DND-41 (cell line): ENCODE measurements around the gene IMPDH1.

Experiments
- ATAC-seq: fragments of 200-7000 bp; cut with Tn5 transposase; 3 replicates; pipeline ENCODE4 v1.9.1; 2021; ENCODE audit warnings: low read depth; ENCODE audit not compliant: insufficient read depth
- DNase-seq: peaks from one replicate; pipeline ENCODE4 v3.0.0-alpha.2; 2020
- H2AFZ ChIP-seq: 2 replicates; pipeline ENCODE4 v1.6.0; 2012; ENCODE audit warnings: low read depth, low read length
- H3K27ac ChIP-seq: 2 replicates; pipeline ENCODE4 v1.5.1; 2012; ENCODE audit warnings: low read length, inconsistent platforms
- H3K27me3 ChIP-seq: fragments of 200-600 bp; sonication (generic); 2 replicates; pipeline ENCODE4 v1.6.0; 2012; ENCODE audit warnings: low read length, mild to moderate bottlenecking, inconsistent platforms; ENCODE audit not compliant: insufficient read depth, poor library complexity
- H3K36me3 ChIP-seq: 2 replicates; pipeline ENCODE4 v1.5.1; 2012; ENCODE audit warnings: low read length, inconsistent platforms; ENCODE audit not compliant: insufficient read depth
- H3K4me1 ChIP-seq: 2 replicates; pipeline ENCODE4 v1.5.1; 2012; ENCODE audit warnings: mild to moderate bottlenecking, low read length; ENCODE audit not compliant: insufficient read depth
- H3K4me2 ChIP-seq: 2 replicates; pipeline ENCODE4 v1.6.0; 2012; ENCODE audit warnings: mild to moderate bottlenecking, moderate library complexity, low read length, inconsistent platforms; ENCODE audit not compliant: insufficient read depth
- H3K4me3 ChIP-seq, 2 experiments: fragments of 200-600 bp in 1 of 2; shearing (Covaris generic) in 1 of 2; 2 replicates each; pipeline ENCODE4 v1.5.1; 2012 to 2016; ENCODE audit warnings: inconsistent platforms in 2 of 2, low read length in 2 of 2, mild to moderate bottlenecking in 2 of 2, low read depth in 1 of 2, moderate library complexity in 1 of 2
- H3K79me2 ChIP-seq: 2 replicates; pipeline ENCODE4 v1.6.0; 2012; ENCODE audit warnings: low read length, inconsistent platforms; ENCODE audit not compliant: insufficient read depth
- H3K9ac ChIP-seq: 2 replicates; pipeline ENCODE4 v1.6.0; 2012; ENCODE audit warnings: low read depth, mild to moderate bottlenecking, inconsistent platforms, low read length, moderate library complexity
- H3K9me3 ChIP-seq: 2 replicates; pipeline ENCODE4 v1.5.1; 2012; ENCODE audit warnings: low read length, moderate library complexity, mild to moderate bottlenecking, inconsistent platforms; ENCODE audit not compliant: insufficient read depth, severe bottlenecking
- H4K20me1 ChIP-seq: 2 replicates; pipeline ENCODE4 v1.6.0; 2012; ENCODE audit warnings: low read length; ENCODE audit not compliant: insufficient read depth
- EZH2 ChIP-seq: IDR thresholded peaks from 3 replicates; pipeline ENCODE4 v1.6.1; 2012; ENCODE audit warnings: borderline replicate concordance, low read depth, mild to moderate bottlenecking, moderate library complexity, low read length, inconsistent platforms; ENCODE audit not compliant: severe bottlenecking
- TF ChIP-seq, protein P1 (sequence below): IDR thresholded peaks from 2 replicates; pipeline ENCODE4 v1.5.1; 2012; ENCODE audit warnings: borderline replicate concordance, low read length, moderate library complexity, mild to moderate bottlenecking; ENCODE audit not compliant: poor library complexity, severe bottlenecking; ENCODE audit errors: extremely low read depth

IMPDH1 gene

DNA sequence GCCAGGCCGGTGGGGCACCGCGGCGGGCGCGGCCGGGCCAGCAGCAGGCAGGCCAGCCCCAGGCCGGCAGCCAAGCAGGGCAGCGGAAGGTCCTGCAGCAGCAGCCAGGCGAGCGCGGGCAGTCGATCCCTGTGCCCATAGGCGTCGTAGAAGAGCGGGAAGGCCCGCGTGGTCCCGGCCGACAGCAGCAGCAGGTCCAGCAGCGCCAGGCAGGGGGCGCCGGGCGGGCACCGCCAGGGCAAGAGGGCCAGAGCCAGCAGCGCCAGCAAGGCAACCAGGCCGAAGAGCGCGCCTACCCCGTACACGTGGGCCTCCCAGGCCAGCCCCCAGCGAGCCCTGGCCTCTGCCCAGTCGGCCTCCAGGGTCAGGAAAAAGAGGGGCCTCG is 57.6 kb downstream of the IMPDH1 start:
- no peak overlapping the region for H3K4me2 ChIP-seq
- H3K27me3 ChIP-seq, result peaks cover 5% of the 10 kb centered on the region
- H3K4me3 ChIP-seq, result no peak overlapping the region
- H3K36me3 ChIP-seq, result no peaks in the 10 kb centered on the region
- H3K79me2 ChIP-seq, result no peaks in the 10 kb centered on the region
- ATAC-seq (no peak), DNase-seq (no peak)
- no peaks in the 10 kb centered on the region for H3K9me3 ChIP-seq
- H3K9ac ChIP-seq, result no peak overlapping the region
- no peaks in the 10 kb centered on the region for H4K20me1 ChIP-seq
- H3K27ac ChIP-seq, result no peak overlapping the region
- TF ChIP-seq, protein P1, sequence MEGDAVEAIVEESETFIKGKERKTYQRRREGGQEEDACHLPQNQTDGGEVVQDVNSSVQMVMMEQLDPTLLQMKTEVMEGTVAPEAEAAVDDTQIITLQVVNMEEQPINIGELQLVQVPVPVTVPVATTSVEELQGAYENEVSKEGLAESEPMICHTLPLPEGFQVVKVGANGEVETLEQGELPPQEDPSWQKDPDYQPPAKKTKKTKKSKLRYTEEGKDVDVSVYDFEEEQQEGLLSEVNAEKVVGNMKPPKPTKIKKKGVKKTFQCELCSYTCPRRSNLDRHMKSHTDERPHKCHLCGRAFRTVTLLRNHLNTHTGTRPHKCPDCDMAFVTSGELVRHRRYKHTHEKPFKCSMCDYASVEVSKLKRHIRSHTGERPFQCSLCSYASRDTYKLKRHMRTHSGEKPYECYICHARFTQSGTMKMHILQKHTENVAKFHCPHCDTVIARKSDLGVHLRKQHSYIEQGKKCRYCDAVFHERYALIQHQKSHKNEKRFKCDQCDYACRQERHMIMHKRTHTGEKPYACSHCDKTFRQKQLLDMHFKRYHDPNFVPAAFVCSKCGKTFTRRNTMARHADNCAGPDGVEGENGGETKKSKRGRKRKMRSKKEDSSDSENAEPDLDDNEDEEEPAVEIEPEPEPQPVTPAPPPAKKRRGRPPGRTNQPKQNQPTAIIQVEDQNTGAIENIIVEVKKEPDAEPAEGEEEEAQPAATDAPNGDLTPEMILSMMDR, result no peak
- no peak for TF ChIP-seq EZH2
- H3K4me1 ChIP-seq, result no peaks in the 10 kb centered on the region
- no peak overlapping the region for H2AFZ ChIP-seq

DNA sequence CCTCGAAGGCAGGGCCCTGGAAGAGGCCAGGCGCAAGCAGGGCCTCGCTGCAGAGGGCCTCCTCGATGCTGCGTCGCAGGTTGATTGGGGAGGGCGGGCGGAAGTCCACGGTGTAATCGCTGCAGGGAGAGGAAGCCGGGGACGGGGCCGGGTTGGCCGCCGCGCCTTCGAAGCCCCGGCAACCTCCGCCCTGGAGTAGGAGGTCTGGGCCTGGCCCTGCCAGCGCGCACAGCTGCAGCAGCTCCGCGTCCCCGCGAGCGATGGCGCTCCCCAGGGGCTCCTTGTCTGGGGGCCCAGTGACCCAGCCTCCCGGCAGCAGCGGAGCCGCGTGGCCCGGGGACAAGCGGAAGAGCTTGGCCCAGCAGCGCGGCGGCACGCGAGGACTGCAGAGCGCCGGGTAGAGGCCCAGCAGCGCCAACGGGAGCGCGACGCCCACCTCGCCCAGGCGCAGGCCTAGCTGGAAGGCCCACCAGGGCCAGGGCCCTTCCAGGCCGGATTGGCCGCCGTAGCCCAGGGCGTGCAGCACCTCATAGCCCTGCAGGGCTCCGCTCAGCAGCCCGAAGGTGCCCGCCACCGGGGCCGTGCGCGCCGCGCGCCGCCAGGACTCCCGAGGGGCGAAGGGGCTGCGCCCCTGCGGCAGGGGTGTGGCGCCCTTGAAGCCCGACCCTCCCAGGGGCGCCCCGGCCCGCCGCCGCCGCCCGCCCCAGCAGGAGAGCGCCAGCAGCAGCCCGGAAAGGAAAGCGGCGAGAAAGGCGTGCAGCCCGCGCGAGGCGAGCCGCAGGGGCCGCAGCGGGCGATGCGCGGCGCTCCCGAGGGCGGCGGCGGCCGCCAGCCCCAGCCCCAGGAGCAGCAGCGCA is 58.3 kb downstream of the IMPDH1 start:
- H3K4me2 ChIP-seq, result no peak overlapping the region
- TF ChIP-seq EZH2, result no peak
- TF ChIP-seq, protein P1, result no peak
- peaks cover 5% of the 10 kb centered on the region for H3K27me3 ChIP-seq
- H3K4me1 ChIP-seq, result no peaks in the 10 kb centered on the region
- H2AFZ ChIP-seq, result no peak overlapping the region
- H3K9me3 ChIP-seq, result no peaks in the 10 kb centered on the region
- H3K79me2 ChIP-seq, result no peaks in the 10 kb centered on the region
- H3K4me3 ChIP-seq, result no peak overlapping the region
- no peak for ATAC-seq
- no peak overlapping the region for H3K9ac ChIP-seq
- no peaks in the 10 kb centered on the region for H4K20me1 ChIP-seq
- DNase-seq, result no peak
- H3K36me3 ChIP-seq, result no peaks in the 10 kb centered on the region
- H3K27ac ChIP-seq, result no peak overlapping the region

GRCh38 chr7:128350708-128351295 is 59.0 kb downstream of the IMPDH1 start:
- H3K79me2 ChIP-seq, result no peaks in the 10 kb centered on the region
- no peak overlapping the region for H3K4me3 ChIP-seq
- no peak overlapping the region for H3K27ac ChIP-seq
- H3K36me3 ChIP-seq, result no peaks in the 10 kb centered on the region
- H3K9me3 ChIP-seq, result no peaks in the 10 kb centered on the region
- ATAC-seq (no peak), DNase-seq (no peak)
- no peak for TF ChIP-seq EZH2
- TF ChIP-seq, protein P1, result no peak
- peaks cover 5% of the 10 kb centered on the region for H3K27me3 ChIP-seq
- no peak overlapping the region for H3K9ac ChIP-seq
- no peak overlapping the region for H2AFZ ChIP-seq
- H3K4me2 ChIP-seq, result no peak overlapping the region
- no peaks in the 10 kb centered on the region for H4K20me1 ChIP-seq
- H3K4me1 ChIP-seq, result no peaks in the 10 kb centered on the region
